GM18907 (cell line): ENCODE data around the gene CEP55.

ENCODE experiments used
- ATAC-seq: cut with Tn5 transposase; IDR thresholded peaks from one replicate; pipeline ENCODE4 v1.9.1; 2021; ENCODE audit warnings: mild to moderate bottlenecking, moderate library complexity; ENCODE audit not compliant: unreplicated experiment

CEP55 gene

GRCh38 chr10:93468461-93469213 lies 27.8 kb upstream of the CEP55 start:
- ATAC-seq: no peak

GRCh38 chr10:93469454-93469853 lies 27.0 kb upstream of the CEP55 start:
- ATAC-seq: no peak

- ATAC-seq: no peak
Observed at GRCh38 chr10:93471110-93471651, 25.2 kb upstream of the CEP55 start.

GRCh38 chr10:93473161-93473560 lies 23.3 kb upstream of the CEP55 start:
- no peak for ATAC-seq

GRCh38 chr10:93473804-93474472 lies 22.5 kb upstream of the CEP55 start:
- no peak for ATAC-seq

GRCh38 chr10:93475227-93475626 lies 21.2 kb upstream of the CEP55 start:
- ATAC-seq: no peak

GRCh38 chr10:93475871-93476270 lies 20.5 kb upstream of the CEP55 start:
- no peak for ATAC-seq

- ATAC-seq: no peak
Observed at GRCh38 chr10:93476756-93477155, 19.7 kb upstream of the CEP55 start.

- ATAC-seq: no peak
Observed at GRCh38 chr10:93478873-93479272, 17.5 kb upstream of the CEP55 start.

- ATAC-seq: no peak
Observed at GRCh38 chr10:93481637-93482144, 14.7 kb upstream of the CEP55 start.

GRCh38 chr10:93482145-93482834 lies 14.1 kb upstream of the CEP55 start, which contains the start of gene MYOF:
Gene MYOF, minus strand, starts transcription at chr10:93482334. Its CDS starts 140 bp downstream, at chr10:93482194.
- peak; percentile 74 for ATAC-seq

DNA sequence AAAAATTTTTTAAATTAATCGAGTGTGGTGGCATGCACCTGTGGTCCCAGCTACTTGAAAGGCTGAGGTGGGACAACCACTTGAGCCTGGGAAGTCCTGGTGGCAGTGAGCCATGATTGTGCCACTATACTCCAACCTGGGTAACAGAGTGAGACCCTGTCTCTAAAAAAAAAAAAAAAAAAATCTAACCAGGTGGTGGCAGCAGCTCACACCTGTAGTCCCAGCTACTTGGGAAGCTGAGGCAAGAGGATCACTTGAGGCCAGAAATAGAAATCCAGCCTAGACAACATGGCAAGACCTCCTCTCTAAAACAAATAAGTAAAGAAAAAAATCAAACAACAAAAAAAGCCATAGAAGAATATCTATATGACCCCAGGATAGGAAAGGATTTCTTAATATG lies 10.7 kb upstream of the CEP55 start:
- ATAC-seq: no peak

- ATAC-seq: no peak
Observed at GRCh38 chr10:93488956-93489528, 7.4 kb upstream of the CEP55 start.

GRCh38 chr10:93491602-93492121 lies 4.8 kb upstream of the CEP55 start:
- ATAC-seq: no peak

GRCh38 chr10:93493162-93493561 lies 3.2 kb upstream of the CEP55 start:
- ATAC-seq: no peak

- ATAC-seq: no peak
Observed at GRCh38 chr10:93494494-93494893, 1.9 kb upstream of the CEP55 start.

DNA sequence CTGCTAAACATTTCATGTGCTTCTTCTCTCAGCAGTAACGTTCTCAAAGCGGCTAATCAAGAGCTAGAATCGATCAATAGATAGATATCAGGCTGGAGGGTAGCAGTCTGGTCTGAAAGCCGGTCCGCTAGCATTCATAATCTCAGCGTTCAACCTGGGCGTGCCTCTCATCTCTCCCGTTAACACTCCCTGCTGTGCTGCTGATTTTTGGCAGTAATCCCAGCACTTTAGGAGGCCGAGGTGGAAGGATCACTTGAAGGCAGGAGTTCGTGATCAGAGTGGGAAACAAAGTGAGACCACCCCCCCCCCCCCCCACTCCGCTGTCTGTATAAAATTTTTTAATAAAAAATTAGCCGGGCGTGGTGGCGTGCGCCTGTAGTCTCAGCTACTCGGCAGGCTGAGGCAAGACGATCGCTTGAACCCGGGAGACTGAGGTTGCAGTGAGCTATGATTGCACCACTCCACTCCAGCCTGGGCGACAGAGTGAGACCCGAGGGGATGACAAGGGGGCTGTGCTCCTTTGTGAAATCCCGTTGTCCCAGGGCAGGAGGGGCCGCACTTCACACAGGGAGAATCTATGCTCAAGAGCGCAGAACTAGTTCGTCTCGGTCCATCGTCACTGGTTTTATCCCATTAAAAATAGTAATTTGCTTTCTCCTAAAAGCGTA lies 624 bp upstream of the CEP55 start:
- peak; percentile 30 for ATAC-seq

DNA sequence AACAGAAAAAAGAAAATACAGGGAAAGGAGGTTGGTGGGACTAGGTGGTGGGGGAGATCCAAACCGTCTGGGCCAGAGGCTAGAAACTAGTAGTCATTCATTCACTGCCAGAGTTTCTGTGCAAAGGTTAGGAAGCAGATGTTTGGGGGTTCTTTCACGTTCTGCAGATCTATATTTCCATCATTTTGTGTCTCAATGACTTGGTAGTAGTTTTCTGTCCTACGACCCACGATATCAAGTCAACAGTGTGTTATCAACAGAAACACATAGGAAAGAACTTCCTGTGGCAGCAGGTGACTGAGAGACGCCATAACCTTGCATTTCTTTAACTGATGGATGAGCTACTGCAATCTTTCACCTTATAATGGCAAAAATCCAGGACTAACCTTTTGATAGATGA lies 1.8 kb downstream of the CEP55 start:
- ATAC-seq: no peak

GRCh38 chr10:93501650-93502049 lies 5.2 kb downstream of the CEP55 start:
- ATAC-seq: no peak

DNA sequence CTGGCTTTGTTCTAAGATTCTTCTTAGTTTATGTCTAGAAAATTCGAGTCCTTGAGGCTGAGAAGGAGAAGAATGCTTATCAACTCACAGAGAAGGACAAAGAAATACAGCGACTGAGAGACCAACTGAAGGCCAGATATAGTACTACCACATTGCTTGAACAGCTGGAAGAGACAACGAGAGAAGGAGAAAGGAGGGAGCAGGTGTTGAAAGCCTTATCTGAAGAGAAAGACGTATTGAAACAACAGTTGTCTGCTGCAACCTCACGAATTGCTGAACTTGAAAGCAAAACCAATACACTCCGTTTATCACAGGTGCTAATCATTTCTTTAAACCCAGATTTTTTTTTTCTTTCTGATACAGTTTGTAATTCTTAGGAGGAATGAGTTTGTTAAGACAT lies 6.7 kb downstream of the CEP55 start:
- peak; percentile 61 for ATAC-seq
